ENCODE measurements around the gene PPFIBP1.

- TF ChIP-seq POLR2A (IDR thresholded peaks at IDR 0.05) (no peak), CTCF (IDR thresholded peaks at IDR 0.05) (no peak)
These were observed 120.3 kb downstream of the PPFIBP1 start for GRCh38 chr12:27644158-27644845.
